HG02973 (cell line): ENCODE measurements around the gene CD151.
A peak's percentile ranks its signal among the peaks of the same experiment; 100 is the strongest.

Experiments
- ATAC-seq: cut with Tn5 transposase; IDR thresholded peaks from one replicate; pipeline ENCODE4 v1.9.1; 2021; ENCODE audit warnings: moderate library complexity; ENCODE audit not compliant: unreplicated experiment

CD151 gene

DNA sequence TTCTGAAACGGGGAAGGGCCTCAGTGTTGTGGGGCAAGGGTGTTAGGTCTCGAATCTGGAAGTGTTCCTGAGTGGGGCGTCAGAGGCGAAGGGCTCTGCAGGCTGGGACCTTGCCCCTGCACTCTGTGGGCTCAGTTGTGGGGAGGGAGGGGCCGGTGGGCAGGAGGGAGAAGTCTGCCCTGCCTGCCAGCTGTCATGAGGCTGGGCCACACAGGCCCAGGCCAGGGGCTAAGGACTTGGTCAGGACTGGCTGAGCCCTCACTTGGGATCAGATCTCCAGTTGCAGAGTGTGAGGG is 4.9 kb upstream of the CD151 start, which contains the start of gene CRACR2B:
Gene CRACR2B (plus strand): TSS at position 23 of the 296 bp plus-strand sequence. CDS start 689 bp downstream, outside the sequence.
- no peak for ATAC-seq

DNA sequence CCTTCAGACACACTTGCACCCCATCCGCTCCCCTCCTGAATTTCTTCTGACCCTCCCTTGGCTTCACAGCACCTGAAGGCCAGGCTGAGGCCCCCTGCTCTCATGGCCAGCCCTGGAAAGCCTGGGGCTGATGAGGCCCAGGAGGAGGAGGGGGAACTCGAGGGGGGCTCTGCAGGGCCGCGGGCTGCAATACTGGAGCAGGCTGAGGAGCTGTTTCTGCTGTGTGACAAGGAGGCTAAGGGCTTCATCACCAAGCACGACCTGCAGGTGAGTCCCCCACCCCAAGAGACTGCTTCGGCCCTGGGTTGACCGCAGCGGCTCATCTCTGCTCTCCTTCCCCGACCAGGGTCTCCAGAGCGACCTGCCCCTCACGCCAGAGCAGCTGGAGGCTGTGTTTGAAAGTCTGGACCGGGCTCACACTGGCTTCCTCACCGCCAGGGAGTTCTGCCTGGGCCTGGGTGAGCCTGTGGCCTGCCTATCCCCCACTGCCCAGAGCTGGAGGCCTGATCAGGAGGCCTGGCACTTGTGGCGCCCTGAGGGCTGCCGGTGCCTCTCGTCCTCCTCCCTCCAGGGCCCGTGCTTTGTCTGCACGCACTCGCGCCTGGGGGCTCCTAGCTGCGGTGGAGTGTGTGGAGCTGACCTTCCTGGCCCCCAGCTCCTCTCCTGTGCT is 4.1 kb upstream of the CD151 start:
- no peak for ATAC-seq

DNA sequence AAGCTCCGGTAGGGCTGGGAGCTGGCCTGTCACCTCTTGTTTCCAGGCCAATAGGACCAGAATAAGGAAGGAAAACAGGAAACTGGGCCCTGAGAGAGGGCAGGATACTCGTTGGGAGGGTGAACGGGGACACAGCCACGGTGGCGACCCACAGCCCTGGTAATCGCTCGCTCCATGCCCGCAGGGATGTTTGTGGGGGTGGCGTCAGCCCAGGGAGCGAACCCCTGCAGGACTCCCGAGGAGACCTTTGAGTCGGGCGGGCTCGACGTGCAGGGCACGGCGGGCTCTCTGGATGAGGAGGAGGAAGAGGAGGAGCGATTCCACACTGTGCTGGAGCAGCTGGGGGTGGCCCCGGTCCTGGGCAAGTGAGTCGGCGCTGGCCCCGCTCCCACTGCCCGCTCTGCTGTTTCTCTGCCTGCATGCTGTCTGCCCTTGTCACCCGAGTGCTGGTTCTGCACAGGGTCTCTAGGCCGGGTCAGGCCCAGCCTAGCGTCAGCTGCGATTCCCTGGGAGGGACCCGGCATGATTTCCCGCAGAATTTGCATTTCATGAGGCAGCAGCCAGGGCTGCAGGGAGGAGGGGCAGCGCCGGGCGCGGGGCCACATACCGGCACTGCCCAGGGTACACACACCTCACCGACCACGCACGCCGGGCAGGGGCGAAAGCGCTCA is 3.4 kb upstream of the CD151 start:
- no peak for ATAC-seq

DNA sequence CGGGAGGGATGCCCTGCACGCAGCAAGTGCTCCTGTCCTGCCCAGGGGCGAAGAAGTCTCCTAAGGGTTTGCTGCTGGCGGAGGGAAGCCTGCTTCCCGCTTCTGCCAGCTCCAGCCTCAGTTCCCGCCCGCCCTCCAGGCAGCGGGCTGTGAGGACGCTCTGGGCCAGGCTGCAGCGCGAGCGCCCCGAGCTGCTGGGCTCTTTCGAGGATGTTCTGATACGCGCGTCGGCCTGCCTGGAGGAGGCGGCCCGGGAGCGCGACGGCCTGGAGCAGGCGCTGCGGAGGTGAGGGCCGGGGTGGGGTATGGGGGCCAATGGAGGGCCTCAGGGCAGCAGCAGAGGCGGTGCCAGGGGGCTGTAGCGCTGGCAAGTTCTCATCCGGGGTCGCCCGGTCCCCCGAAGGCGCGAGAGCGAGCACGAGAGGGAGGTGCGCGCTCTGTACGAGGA is 2.9 kb upstream of the CD151 start:
- ATAC-seq = no peak

DNA sequence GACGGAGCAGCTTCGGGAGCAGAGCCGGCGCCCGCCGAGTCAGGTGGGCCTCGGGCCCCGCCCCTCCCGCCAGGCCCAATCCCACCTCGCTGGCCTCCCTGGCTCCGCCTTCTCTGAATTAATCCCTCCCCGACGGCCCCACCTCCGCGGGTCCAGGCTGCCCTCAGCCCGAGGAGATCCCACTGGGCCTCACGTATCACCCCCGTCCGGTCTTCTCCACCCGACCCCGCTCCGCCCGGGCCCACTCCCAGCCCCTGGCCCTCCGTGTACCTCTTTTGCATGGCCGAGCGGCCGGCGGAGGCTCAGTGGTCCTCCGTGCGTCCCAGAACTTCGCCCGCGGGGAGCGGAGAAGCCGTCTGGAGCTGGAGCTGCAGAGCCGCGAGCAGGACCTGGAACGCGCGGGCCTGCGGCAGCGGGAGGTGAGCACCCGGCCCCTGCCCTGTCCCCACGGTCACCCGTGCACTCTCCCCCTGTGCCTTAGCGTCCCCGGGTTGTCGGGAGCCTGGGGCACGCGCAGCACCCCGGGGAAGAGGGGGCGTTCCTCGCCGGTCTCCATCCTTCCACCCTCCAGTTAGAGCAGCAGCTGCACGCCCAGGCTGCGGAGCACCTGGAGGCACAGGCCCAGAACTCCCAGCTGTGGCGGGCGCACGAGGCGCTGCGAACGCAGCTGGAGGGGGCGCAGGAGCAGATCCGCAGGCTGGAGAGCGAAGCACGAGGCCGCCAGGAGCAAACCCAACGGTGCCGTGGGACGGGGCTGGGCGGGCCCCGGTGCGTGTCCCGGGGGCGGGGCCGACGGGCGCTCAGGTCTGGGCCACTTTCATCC is 2.2 kb upstream of the CD151 start:
- ATAC-seq = no peak

DNA sequence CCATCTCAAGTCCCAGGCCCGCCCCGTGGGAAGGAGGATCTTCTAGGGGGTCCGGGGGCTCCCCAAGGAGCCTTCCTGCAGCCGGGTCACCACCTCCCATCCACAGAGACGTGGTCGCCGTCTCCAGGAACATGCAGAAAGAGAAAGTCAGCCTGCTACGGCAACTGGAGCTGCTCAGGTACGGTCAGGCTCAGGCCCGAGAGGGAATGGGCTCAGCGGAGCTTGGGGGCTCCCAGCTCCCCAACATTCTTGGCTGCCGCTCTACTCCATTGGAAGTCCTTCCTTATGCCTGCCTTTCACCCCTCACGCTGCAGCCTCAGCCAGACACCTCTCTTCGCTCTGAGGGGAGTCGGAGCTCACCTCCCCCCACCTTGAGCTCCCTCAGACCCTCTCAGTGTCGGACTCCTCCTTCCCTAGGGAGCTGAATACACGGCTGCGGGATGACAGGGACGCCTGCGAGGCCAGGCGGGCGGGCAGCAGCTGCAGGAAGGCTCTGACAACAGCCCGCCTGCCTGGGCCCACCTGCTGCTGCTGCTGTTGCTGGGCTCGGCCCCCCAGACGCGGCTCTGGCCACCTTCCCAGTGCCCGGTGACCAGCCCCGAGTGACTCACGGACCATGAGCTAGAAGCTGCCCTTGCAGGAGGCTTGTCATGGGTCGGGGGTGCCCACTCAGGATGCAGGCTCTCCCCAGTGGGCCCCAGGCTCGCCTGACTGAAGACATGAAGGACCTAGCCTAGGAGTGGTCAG is 1.5 kb upstream of the CD151 start:
- no peak for ATAC-seq

DNA sequence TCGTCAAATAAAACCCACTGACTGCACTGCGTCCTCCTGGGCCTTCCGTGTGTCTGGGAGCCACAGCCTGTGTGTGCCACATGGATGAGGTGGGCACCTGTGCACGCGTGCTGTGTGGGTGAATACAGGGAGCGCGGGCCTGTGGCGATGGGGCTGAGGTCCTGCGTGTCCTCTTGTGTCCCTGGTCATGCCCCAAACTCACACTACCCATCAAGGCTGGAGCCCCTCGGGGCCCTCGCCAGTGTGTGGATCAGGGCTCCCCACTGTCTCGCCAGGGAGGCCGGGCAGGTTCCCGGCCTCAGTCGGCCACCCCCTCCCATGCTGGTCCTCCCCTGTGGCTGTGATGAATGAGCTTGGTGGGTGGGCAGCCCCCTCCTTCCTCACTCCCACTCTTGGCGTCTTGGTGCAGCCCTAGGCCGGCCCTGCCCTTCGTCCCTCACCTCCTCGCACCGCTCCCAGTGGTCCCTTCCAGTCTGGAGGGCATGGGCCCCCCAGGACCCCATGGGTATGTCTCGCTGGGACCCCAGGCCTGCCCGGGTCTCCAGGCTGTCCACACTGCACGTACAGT is 707 bp upstream of the CD151 start:
- no peak for ATAC-seq

DNA sequence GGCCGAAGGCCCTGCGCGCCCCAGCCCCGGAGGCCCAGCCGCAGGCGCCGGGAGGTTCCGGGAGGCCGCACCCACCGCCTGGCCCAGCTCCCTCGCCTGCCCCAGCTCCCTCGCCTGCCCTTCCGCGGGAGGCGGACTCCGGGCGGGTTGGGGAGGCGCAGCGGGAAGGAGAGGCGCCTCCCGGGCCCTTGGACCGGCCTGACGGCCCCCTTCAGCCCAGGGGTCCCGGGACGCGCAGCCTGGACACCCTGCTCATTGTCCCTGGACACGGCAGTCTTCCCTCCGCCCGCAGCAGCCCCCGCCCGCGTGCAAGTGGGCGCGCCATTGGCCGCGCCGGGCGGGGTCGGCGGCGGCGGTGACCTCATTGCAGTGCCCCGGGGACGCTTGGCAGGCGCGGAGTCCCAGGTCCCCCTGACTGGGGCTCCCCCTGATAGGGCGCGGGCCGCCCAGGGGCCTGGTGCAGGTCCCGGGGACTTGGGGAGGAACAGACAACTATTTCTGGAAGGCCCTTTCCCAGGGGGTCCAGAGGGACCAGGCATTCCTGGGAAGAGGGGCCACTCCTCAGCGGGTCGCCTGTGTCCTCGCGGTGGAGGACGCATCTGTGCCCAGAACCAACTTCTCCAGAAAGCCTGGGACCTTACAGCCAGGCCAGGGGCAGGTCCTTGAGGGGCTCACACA is 501 bp downstream of the CD151 start:
- ATAC-seq = peak; percentile 24

DNA sequence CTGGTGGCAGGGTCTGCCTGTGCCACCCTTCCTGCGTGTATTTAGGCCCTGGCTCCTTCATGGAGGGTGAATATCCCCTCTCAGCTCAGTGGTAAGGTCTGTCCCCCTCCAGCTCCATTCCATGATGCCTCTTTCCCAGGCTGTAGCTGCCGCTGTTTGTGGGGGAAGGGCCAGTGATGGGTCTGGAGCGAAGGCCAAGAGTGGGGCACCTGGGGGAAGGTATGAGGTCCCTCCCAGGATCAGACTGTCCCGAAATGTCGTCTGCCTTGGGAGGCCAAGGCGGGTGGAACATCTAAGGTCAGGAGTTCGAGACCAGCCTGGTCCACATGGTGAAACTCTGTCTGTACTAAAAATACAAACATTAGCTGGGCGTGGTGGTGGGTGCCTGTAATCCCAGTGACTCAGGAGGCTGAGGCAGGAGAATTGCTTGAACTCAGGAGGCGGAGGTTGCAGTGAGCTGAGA is 1.1 kb downstream of the CD151 start:
- ATAC-seq = no peak

DNA sequence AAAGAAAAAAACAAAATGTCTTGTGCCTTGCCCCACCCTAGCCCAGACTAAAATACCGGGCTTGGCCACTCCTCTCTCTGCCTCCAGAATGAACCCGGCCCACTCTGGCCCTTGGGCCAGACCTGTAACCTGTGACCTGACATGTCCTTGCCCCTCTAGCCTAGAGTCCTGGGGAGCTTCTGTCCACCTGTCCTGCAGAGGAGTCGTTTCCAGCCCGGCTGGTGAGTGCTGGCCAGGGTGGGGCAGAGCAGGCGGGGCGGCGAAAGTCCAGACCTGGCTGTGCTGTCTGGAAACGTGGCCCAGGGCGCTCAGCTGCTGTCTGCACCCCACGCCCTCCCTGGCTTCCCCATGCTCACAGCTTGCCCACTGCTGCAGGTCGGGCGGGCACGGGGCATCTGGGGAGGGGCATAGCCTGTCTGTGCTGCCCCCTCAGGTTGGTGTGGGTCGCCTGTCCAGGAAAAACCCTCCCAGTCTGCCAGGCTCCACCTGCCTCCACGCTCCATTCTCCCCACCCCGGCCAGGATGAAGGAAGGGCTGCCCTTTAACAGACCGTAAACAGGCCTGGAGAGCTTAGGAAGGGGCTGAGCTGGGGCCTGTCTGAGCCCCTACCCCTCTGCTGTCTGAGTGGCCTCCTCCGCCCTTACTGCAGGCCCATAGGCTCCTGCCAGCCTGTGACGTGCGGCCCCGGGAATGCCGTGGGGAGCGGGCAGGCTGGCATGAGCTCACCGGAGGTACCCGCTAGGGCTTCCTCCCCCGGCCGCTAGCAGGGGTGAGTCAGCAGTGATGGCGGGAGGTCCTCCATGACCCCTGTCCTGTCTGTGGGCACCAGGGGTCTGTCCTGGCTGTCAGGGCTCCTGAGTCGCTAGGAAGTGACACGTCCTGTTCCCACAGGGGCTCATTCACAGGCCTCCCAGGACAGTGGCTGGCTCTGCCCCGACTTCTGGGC is 1.9 kb downstream of the CD151 start:
- no peak for ATAC-seq

DNA sequence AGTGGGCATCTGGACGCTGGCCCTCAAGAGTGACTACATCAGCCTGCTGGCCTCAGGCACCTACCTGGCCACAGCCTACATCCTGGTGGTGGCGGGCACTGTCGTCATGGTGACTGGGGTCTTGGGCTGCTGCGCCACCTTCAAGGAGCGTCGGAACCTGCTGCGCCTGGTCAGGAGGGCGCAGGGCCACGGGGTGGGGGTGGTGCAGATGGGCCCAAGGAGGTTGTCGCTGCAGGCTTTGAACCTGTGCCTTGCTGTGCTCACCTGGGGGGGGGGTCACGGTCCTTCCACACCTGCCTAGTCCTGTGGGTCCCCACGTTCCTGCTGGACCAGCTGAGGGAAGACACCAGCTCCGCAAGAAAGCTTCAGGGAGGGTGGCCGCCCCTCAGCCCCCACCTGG is 3.5 kb downstream of the CD151 start:
- ATAC-seq = no peak

DNA sequence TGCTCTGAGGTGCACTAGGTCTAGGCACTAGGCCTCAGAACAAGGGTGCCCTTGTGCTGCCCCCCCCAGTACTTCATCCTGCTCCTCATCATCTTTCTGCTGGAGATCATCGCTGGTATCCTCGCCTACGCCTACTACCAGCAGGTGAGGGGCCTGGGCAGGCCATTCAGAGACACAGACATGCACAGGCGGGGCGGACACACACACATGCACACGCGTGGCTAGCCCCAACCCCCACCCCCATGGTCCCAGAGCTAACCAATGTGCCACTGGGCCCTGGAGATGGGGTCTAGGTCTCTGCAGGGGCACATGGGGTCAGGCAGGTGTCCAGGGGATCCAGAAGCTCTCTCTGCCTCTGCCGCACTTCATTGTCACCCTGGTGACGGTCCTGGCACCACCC is 3.9 kb downstream of the CD151 start:
- no peak for ATAC-seq

DNA sequence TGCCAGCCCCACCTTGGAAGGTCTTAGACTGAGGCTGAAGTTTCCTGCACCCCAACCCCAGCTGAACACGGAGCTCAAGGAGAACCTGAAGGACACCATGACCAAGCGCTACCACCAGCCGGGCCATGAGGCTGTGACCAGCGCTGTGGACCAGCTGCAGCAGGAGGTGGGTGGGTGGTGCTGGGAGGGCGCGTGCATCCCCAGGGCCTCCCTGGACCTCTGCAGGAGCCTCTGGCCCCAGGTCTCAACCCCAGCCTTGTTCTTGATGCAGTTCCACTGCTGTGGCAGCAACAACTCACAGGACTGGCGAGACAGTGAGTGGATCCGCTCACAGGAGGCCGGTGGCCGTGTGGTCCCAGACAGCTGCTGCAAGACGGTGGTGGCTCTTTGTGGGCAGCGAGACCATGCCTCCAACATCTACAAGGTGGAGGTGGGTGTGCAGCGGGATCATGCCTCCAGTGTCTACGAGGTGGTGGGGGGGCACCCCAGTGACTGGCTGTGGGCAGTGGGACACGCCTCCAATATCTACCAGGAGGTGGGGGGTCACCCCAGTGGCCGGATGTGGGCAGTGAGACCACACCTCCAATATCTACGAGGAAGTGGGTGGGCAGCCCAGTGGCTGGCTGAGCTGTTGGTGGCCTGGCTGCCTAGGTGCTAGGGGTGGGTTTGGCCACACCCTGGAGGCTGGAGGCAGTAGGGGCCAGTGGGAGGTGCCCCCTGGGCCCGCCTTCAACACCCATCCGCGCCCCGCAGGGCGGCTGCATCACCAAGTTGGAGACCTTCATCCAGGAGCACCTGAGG is 4.6 kb downstream of the CD151 start:
- no peak for ATAC-seq

DNA sequence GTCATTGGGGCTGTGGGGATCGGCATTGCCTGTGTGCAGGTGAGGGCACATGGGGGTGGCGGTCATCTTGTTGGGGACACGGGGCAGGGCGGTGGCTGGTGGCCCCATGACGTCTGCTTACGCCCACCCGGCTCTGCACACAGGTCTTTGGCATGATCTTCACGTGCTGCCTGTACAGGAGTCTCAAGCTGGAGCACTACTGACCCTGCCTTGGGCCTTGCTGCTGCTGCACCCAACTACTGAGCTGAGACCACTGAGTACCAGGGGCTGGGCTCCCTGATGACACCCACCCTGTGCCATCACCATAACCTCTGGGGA is 5.2 kb downstream of the CD151 start:
- ATAC-seq = no peak

DNA sequence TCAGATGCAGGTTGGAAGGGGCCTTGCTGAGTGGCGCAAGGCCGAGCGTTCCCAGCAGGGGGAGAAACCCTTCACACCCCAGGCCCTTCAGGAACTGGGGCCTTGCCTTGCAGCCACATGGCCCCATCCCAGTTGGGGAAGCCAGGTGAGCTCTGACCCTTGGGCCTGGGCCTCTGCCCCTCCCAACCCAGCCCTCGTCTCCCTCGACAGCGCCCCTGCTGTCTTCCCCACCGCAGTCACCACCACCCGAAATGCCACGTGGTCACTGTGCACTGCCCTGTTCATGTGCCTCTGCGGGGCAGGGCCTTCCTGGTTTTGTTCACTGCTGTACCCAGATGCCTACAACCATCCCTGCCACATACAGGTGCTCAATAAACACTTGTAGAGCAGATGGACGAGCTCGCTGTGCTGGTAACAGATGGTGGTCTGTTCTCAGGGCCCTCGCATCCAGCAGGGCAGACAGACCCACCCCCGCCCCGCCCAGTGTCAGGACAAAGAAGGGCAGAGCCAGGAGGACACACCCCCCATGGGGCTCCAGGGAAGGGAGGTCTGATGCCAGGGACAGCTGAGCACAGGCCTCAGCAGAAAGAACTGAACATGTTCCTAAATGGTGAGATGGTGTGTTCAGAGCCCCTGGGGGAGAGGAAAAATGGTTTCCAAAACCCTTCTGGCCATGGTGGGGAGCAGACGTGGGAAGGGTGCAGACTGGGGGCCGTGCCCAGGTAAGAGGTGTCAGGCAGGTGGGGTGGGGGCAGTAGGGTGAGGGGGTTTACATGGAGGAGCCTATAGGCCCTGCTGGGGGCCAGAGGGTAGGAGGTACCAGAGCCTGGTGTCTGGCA is 5.9 kb downstream of the CD151 start:
- no peak for ATAC-seq

DNA sequence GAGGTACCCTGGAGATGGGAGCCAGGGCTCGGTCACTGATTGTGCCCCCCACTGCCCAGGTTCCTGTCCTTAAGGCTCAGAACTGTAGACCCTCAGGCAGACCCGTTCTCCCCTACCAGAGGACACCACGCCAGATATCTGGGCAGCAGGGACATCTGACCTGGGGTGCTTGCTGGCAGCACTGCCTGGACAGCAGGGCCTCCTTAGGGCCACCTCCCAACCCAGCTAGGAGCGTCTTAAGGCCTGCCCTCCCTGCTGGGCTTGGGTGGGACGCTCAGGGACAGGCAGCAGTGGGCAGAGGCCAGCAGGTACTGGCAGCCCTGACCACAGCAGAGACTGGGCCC is 6.5 kb downstream of the CD151 start:
- no peak for ATAC-seq

DNA sequence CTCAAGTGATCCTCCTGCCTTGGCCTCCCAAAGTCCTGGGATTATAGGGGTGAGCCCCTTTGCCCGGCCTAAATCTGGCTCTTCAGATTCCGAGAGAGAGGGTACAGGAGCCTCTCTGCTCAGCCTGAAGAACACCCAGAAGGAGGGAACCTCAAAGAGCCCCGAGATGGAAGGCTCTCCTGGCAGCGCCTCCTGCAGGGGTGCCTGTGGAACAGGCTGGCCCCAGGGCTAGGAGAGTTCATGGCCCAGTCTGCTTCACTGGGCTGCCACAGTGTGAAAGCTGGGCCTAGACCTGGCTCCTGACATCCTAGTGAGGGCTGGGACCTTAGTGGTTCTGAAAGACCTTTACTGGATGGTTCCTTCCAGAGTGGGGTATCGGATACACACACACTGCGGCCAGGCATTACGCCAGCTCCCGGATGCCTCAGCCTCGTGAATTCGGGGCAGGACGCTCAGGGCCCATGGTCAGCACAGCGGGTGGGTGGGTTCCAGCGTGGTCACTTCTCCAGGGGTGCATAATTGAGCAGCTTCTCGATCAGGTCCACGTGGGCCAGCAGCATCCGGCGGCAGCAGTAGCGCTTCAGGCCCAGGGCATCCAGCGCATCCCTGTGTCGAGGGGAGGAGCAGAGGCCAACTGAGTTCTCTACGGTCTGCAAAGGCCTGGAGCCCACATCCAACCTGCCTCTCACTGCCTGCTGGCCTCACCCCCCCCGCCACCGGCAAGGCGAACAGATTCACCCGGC is 7.3 kb downstream of the CD151 start:
- ATAC-seq = no peak
